ENCODE results near the gene PDE11A. TPM values are rescaled to one million over a fixed set of nuclear protein-coding genes. Genes with fewer than 3 reads are reported as not detected.

Gene PDE11A
- total and polyA plus RNA-seq, 2 of the 13 experiments (the other 11 are each of a cell fraction or from before 2014, with no cell fraction given): 1.2 to 1.7 TPM

- TF ChIP-seq CREM (IDR thresholded peaks at IDR 0.05): no peak
- TF ChIP-seq CREM (CRISPR knock-in tag; IDR thresholded peaks at IDR 0.05): no peak
Observed at GRCh38 chr2:177876950-177877349, 195.6 kb downstream of the PDE11A start (continued).

- DNase-seq (ENCODE audit: low spot score): no peak
- no peaks in the 10 kb centered on the region for H3K36me3 ChIP-seq (replicated peaks in 1 of 2; ENCODE audit: control insufficient read depth in 1 of 2, insufficient read depth in 2 of 2, low read length in 2 of 2)
- no peak for FAIRE-seq
- ChIA-PET POLR2A (no interaction called here), CTCF (ENCODE audit: low intra/inter-chr PET ratio, low total read pairs) (no interaction called here)
- H3K4me1 ChIP-seq (ENCODE audit: insufficient read depth, low read length): peaks cover 9% of the 10 kb centered on the region
- H3K27ac ChIP-seq (ENCODE audit: extremely low read length, insufficient read depth, low read length): no peak overlapping the region
- H3K9me3 ChIP-seq (ENCODE audit: low read length): no peaks in the 10 kb centered on the region
- H3K79me2 ChIP-seq (ENCODE audit: insufficient read depth, low read length): no peaks in the 10 kb centered on the region
- no peak overlapping the region for H2AFZ ChIP-seq (ENCODE audit: low read length)
- BruUV-seq (replicated peaks): no TSS peak
- H3K4me2 ChIP-seq (ENCODE audit: low read depth, low read length): no peak overlapping the region
- no peak overlapping the region for H3K4me3 ChIP-seq (replicated peaks in 1 of 3; ENCODE audit: insufficient read depth in 1 of 3, low read depth in 2 of 3, low read length in 3 of 3)
- 71% methylated on average over 4 of the region's 4 CpGs for WGBS (ENCODE audit: low lambda C conversion rate)
- no peak for ATAC-seq
- intact Hi-C loops (cut with micrococcal nuclease; ENCODE audit: unreplicated experiment) (no loop called here), in situ Hi-C loops (cut with HindIII; ENCODE audit: extremely low pct_ligation_motif_present, low pct_unique_long_range_greater_than_20kb) (no loop called here)
- no peaks in the 10 kb centered on the region for H3K27me3 ChIP-seq (ENCODE audit: control insufficient read depth in 1 of 2, insufficient read depth in 2 of 2, low read length in 2 of 2)
- TF ChIP-seq ZBTB40 (IDR thresholded peaks at IDR 0.05) (no peak), ZBTB40 (CRISPR knock-in tag; IDR thresholded peaks at IDR 0.05) (no peak), ZNF142 (CRISPR knock-in tag; IDR thresholded peaks at IDR 0.05) (no peak), JDP2 (CRISPR knock-in tag; IDR thresholded peaks at IDR 0.05; ENCODE audit: borderline replicate concordance) (no peak), ZNF839 (CRISPR knock-in tag; IDR thresholded peaks at IDR 0.05; ENCODE audit: borderline replicate concordance) (no peak)
- H3K9ac ChIP-seq (ENCODE audit: insufficient read depth, low read depth, low read length): no peak overlapping the region
- no peaks in the 10 kb centered on the region for H4K20me1 ChIP-seq (ENCODE audit: insufficient read depth, low read length)
Observed at GRCh38 chr2:177874686-177875085, 197.9 kb downstream of the PDE11A start.
